HTERT RPE-1 (cell line): ENCODE measurements around the gene RBM47.
"Not testable (repeated sequence)": the region's sequence is repeated elsewhere in the genome, so short reads cannot be mapped to it uniquely, and the experiment has no call there.

Experiments used
- in situ Hi-C: fragments of 300-500 bp; cut with MboI; formaldehyde crosslinking; loops from 4 replicates; pipeline ENCODE4 v1.14.3; 2020; ENCODE audit warnings: low sequenced_read_pairs

RBM47 gene

DNA sequence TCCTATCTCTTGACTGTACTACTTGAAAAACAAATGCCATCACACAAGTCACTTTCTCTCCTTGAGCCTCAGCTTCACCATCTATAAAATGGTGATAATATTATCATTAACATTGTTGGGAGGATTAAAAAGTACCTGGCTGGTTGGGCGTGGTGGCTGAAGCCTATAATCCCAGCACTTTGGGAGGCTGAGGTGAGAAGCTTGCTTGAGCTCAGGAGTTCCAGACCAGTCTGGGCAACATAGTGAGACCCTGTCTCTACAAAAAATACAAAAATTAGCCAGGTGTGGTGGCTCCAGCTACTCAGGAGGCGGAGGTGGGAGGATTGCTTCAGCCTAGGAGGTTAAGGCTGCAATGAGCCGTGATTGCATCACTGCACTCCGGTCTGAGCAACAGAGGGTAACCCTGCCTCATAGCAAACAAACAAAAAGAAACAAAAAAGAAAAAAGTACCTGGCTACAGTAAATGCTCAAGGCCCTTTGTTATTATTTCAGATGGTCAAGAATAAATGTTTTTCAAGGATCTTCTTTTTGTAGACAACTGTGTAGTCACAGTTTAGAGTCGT is 174.2 kb downstream of the RBM47 start:
- in situ Hi-C loops = no loop called here

DNA sequence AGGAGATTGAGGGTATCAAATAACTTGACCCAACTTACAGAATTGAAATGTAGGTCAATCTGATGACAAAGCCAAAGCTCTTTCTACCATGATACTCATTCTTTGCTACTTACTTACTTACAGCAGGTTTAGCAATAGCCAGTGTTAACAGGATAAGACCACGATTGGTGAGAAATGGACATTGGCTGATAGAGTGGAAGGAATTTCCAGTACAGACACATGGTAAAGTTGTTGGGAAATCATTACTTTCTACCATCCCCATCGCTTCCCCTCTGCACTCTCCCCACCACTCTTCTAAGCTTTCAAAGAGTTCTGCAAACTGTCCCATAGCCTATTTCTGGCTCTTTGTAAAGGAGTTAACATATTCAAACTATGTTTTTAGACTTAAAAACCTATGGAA is 174.8 kb downstream of the RBM47 start:
- in situ Hi-C loops = no loop called here

DNA sequence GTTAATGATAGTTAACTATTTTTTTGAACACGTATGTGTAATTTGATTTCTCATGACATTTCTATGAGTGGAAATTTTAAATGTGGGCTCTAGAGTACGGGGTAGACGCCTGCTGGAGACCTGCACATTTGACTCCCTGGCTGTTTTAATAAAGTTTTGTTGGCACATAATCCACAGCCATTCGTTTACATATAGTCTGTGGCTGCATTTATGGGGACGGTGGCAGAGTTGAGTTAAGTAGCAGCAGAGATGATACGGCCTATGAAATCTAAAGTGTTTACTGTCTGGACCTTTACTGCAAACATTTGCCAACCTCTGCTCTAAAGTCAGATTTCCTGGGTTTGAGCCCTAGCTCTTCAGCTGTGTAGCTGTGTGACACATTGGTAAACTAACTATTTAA is 175.8 kb downstream of the RBM47 start:
- in situ Hi-C loops = no loop called here

DNA sequence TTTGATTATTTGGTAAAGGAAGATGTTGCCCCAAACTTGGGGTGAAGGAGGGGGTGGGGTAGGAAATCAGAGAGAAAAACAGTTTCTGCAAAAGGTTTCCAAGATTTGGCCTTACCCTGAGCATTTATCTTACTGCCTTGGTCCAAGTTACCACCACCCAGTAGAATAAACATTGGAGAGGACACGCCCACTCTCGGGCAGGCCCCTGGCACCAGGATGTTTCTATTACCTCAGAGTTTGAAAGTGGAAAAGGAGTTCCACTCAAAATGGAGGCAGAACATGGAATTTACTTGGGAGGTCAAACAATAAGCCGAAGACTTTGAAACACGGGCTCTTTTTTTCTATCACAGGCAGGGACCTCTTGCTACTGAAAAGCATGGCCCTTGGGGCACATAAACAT is 180.8 kb downstream of the RBM47 start:
- in situ Hi-C loops = no loop called here

DNA sequence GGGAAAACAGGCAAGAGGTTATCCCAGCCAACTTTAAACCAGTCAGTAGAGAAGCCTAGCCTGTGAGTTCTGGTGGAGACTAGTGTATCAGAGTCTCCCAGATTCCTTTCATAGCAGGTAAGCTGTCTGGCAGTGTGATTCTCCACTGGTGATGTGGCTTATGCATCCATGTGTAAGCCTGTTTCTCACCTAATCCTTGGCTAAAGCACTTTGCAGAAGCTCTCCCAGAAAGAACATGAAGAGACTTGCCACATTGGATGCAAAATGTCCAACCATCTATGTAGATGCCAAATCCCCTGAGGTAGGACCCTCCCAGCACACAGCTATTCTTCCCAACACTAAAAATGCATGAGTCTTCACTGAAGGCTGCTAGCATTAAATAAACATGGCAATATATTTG is 182.8 kb downstream of the RBM47 start:
- in situ Hi-C loops = no loop called here

DNA sequence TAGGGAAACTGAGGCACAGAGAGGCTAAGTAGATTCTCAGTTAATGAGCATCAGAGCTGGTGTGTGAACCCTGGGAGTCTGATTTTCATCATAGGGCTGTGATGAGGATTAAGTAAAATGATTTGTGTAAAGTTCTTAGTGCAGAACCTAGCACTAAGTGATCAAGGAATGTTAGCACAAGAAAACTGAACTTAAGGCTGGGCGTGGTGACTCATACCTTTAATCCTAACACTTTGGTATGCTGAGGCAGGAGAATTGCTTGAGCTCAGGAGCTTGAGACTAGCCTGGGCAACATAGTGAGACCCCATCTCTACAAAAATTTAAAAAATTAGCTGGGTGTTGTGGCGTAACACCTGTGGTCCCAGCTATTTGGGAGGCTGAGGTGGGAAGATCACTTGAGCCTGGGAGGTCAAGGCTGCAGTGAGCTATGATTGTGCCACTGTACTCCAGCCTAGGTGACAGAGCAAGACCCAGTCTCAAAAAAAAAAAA is 183.4 kb downstream of the RBM47 start:
- in situ Hi-C loops = not testable (repeated sequence)

DNA sequence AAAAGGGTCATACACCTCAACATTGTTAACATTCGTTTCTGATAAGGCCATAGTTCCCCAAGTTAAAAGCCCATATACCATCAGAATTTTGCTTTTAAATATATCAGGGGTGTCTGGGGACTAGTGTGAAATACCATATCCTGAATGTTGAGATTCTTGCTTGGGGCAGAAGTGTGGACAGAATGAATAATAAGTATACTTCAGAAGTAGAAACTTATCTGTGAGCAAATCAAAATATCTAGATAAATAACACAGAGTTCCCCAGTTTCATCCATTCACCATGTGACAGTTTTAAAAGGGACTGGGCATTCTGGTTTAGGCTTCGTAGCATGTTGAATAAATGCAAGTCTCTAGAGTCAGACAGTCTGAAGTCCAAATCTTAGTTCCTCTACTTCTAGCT is 184.0 kb downstream of the RBM47 start:
- in situ Hi-C loops = no loop called here

DNA sequence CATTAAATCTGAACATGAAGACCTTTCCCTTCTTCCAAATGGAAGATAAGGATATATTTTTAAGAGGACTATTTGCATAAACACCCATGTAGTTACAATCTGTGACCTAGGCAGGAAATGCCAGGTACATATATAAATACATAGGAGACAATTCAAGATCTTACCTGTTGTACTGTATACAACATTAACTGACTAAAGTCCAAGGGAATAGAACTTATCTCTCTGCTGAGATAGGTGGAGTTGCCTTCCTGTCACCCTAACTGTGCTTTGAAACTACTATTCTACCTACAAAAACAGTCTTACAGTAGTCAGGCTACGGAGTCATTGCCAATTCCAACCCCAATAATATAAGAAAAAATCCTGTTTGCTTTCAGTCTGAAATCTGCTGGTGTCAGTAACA is 188.2 kb downstream of the RBM47 start:
- in situ Hi-C loops = no loop called here

DNA sequence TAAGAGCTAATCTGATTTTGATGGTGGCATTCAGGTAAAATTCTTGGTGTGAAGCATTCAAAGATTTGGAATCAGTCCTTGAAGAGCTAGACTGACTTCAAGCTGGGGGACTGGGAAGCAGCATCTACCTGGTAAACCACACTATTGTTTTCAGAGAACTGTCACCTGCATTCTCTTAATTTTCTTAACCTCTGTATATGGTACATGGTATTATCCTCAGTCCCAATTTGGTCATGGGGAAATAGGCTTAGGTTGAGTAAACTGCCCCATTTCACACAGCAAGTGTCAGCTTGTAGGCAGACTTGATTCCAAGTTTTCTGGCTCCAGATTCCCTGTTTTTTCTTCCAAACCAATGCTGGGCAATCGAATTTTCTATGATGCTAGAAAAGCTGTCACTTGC is 190.1 kb downstream of the RBM47 start:
- in situ Hi-C loops = no loop called here

DNA sequence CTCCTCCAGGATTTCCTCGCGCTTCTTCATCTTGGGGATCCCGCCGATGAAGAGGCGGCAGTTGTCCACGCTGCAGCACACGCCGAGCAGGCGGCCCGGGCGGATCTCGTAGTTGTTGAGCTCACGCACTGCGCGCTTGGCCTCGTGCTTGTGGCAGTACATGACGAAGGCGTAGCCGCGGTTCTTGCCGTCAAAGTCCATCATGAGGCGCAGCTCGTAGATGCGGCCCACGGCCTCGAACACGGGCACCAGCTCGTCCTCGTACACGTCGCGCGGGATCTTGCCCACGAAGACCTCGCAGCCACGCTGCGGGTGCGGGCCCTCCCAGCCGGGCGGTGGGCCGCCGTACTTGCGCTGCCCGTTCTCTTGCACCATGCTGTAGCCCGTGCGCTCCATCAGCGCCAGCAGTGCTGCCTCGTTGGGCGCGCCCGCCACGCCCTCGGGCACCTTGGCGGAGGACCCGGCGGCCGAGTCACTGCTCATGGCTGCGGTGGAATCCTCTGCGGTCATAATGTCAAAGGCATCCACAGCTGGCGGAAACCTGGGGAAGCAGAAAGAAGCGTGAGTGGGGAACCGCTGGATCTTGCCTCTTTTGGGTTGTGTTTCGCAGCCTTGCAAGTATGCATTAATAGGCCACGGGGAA is 191.2 kb downstream of the RBM47 start:
- in situ Hi-C loops = no loop called here

DNA sequence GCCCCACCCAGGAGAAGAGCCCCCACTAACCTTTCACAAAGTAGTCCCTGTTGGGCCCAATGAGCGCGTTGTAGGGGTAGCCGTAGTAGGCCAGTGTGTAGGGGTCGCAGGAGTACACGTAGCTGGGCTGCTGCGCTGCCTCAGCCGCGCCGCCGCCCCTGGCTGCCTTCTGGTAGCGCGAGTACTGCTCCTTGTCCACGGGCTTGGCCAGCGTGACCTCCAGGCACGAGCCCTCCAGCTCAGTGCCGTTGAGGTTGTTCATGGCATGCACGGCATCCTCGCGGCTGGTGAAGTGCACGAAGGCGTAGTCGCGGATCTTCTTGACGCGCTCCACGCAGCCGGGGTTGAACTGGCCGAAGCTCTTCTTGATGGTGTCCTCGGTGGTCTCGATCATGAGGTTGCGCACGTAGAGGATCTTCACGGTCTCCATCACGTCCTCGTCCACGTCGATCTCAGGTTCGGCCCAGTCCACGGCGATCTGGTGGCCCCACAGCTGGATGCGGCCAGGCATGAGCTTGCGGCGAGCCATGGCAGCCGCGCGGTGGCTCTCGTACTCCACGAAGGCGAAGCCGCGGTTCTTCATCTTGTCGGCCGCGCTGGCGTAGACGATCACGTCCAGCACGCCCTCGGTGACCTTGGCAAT is 191.8 kb downstream of the RBM47 start:
- in situ Hi-C loops = no loop called here

DNA sequence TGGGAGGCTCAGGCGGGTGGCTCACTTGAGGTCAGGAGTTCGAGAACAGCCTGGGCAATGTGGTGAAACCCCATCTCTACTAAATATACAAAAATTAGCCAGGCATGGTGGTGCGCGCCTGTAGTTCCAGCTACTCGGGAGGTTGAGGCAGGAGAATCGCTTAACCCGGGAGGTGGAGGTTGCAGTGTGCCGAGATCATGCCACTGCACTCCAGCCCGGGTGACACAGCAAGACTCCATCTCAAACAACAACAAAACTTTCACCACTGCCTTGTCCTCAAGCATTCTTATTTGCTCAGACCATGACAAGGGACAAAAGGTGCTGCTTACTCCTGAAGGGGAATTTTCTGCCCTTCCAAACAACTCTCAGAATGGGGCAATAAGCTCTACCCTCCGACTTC is 194.4 kb downstream of the RBM47 start:
- in situ Hi-C loops = not testable (repeated sequence)

DNA sequence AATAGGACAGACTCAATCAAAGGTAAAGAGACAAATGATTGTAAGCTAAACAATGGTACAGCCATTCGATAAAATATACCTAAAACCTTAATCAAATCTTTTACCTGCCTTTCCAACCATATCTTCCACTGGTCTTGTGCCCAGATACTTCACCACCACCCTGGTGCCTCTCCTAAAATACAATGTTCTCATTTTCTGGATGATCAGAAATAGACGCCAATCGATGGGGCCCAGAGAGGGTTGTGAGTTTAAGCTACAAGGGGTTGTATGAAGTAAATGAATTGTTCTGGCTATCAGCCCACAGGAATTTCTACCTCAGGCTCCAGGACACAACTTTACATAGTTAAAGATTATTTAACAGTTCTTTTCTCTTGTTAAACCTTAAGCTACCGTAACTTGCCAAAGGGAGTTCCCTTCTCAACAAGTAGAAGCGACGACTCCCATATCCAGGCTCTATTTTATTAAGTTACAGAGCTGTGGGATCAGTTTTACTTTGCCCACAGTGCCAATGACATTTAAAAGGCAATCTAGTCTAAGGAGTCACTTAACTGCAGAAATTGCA is 195.5 kb downstream of the RBM47 start:
- in situ Hi-C loops = no loop called here

DNA sequence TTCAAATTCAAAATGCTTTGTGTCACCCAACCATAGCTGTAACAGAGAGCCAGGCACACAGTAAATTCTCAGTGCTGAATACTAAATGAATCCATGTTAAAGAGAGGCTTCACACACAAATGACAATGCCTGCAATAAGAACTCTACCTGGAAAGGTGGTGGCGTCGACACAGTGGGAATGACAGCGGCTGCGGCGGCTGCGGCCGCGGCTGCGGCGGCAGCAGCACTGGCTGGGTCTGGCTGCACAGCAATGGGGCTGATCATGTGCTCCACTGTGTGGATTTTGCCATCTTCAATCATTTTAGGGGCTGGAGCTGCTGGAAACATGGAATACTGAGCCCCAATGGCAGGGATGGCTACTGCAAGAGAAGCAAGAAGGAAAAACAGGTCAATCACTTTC is 197.2 kb downstream of the RBM47 start:
- in situ Hi-C loops = no loop called here

DNA sequence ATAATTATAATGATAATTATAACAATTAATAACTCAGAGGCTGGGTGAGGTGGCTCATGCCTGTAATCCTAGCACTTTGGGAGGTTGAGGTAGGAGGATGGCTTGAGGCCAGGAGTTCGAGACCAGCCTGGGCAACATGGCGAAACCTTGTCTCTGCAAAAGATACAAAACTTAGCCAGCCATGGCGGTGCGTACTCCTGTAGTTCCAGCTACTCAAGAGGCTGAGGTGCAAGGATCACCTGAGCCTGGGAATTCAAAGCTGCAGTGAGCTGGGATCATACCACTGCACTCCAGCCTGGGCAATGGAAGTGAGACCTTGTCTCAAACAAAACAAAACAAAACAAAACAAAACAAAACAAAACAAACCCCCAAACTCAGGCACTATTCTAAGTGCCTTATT is 201.8 kb downstream of the RBM47 start:
- in situ Hi-C loops = not testable (repeated sequence)

DNA sequence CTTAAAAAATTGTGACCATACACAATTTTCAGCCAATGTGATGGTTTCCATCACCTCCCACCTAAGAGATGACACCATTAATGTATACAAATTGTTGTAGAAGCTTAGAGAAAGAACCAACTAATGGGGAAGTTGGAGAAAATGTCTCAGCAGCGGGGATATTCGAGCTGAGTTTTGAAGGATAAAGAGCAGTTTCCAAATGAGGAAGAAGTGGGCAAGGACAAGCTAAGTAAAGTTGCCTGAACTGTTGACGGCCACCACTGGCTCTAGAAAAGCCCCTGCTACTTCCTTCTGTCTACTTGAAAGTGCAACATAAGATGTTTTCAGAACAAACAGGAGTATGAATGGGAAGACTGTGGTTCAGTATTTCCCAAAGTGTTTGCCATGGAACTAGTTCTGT is 202.5 kb downstream of the RBM47 start:
- in situ Hi-C loops = no loop called here

DNA sequence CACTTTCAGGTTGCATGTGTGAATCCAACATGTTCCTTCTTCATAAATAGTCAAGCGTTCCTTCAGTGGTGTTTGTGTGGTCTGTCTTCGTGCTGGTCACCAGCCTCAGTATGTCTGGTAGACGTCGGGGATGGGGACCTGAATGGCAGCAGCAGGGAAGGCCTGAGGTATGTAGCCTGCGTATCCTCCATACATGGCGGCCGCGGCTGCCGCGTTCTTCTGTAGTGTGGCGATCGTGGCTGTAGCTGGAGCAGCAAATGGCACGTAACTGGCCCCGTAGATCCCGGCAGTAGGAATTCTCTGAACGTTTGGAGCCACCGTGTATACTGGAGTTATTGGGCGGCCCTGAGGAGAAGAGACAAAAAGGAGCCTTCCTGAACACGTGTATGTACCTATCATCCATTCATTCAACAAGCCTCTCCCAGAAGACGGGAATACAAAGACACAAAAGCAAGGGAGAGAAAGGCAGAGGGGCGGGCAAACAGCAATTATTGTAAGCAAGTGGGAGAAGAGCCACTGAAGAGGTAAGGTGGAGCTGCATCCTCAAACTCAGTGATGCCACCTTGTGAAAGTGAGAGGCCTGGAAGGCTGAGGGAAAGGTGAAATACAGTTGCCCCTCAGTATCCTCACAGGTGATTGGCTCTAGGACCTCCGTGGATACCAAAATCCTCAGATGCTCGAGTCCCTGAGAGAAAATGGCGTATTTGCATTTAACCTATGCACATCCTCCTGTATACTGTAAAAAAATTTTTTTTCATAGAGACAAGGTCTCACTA is 203.7 kb downstream of the RBM47 start:
- in situ Hi-C loops = no loop called here

DNA sequence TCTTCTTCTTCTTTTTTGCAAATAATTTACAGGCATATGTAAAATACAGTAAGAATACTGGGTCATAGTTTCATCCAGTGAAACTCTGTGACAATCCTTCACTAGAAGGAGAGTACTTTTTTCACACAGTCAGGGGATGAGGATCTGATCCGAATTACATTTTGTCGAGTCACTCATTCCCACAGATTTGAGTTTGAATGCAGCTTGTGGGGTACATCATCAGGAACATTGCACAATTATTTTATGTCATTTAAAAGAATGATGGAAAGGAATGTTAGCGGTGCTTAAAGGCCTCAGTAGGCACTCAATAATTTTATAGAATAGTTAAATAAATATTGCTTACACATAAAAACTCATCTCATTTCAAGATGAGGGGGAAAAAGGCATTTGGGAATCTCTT is 205.9 kb downstream of the RBM47 start:
- in situ Hi-C loops = no loop called here

DNA sequence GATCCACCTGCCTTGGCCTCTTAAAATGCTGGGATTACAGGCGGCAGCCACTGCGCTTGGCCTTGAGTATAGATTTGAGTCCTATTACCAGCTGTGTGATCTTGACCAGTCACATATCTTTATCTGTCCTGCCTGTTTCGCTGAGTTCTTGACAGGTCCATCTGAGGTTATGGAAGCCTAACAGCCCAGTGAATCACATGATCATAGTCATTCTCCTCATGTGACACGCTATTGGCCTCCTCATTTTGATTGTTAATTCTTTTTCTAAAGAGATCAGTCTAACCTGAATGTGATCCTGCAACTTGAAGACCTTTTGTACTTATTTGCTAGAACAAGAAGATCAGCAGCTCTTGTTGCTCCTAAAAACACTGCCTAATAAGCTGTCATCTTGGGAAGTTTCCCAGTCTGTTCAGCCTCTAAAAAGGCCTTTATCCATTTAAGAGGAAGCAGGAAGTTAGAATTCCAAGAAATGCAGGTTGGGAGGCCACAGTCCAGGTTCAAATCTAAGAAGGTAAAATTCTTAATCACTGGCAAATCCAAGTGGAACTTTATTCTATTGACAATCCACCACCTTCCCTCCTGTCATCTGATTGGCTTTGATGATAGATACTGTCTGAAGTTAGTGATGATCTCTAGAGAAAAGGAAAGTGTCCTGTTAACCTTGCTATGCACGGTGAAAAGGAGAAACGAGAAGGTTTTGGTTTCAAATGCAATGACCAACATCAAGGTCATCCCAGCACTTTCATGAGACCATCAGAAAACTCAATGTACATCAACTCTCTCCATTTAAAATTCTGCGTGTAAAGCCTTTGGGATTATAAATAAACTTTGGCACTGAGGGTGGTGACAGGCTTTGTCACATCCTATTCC is 207.6 kb downstream of the RBM47 start:
- in situ Hi-C loops = no loop called here

DNA sequence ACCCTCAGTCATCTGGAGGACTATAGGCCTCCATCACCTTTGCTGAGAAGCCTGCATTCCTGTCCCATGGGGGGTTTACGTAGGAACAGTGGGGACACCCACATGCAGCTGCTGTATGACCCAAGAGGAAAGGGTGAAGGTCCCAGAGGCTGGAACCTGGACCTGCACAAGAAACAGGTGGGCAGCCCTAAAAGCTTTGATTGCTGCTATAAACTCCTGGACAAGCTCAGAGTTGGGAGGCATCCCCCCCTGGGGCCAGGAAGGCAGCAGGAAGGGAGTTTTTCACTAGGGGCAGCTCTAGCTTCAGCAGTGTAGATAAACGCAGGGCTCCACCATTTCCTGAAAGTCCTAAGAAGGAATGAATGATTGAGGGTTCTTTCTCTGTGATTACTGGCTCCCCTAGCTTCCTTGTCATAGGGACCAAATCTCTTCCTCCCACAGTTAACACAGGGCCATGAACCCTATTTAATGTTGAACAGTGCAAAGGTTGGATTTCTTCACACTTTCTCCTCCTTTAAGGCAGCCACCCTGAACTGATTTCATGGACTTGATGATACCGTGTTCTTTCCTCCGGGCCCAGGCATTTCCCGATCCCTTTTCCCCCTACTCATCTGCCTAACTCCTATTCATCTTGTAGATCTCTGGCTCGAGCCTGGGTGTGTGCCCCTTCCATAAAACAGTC is 210.3 kb downstream of the RBM47 start:
- in situ Hi-C loops = no loop called here
